Aorta (tissue), 5 donors: ENCODE measurements around the gene KLK1. TPM values are rescaled to one million over a fixed set of nuclear protein-coding genes. Genes with fewer than 3 reads are reported as not detected.

Experiments
- ATAC-seq: fragments of 200-7000 bp; cut with Tn5 transposase; one replicate; pipeline ENCODE4 v1.9.1; 2022; ENCODE audit warnings: moderate library complexity; ENCODE audit not compliant: low FRiP score
- DNase-seq, 2 donors: peaks; one replicate each; pipeline ENCODE4 v3.0.0-alpha.2; 2020
- H3K27ac ChIP-seq, 2 donors: one replicate each; pipeline ENCODE4 v1.5.1; 2013; ENCODE audit warnings: low read length in 2 of 2, mild to moderate bottlenecking in 2 of 2, moderate library complexity in 2 of 2, control low read depth in 1 of 2, inconsistent platforms in 1 of 2, low read depth in 1 of 2
- H3K27me3 ChIP-seq, 2 donors: one replicate each; pipeline ENCODE4 v1.6.1; 2013; ENCODE audit warnings: control low read depth in 1 of 2, low read length in 1 of 2, mild to moderate bottlenecking in 1 of 2, moderate library complexity in 1 of 2; ENCODE audit not compliant: insufficient read depth in 2 of 2, control insufficient read depth in 1 of 2
- H3K36me3 ChIP-seq, 2 donors: one replicate each; pipeline ENCODE4 v1.6.1; 2013; ENCODE audit warnings: control low read depth in 1 of 2, low read length in 1 of 2, mild to moderate bottlenecking in 1 of 2; ENCODE audit not compliant: insufficient read depth in 2 of 2, control insufficient read depth in 1 of 2
- H3K4me1 ChIP-seq, 2 donors: one replicate each; pipeline ENCODE4 v1.6.1; 2013; ENCODE audit warnings: low read length in 2 of 2, control low read depth in 1 of 2, mild to moderate bottlenecking in 1 of 2, moderate library complexity in 1 of 2; ENCODE audit not compliant: insufficient read depth in 2 of 2, control insufficient read depth in 1 of 2
- H3K4me3 ChIP-seq, 2 donors: one replicate each; pipeline ENCODE4 v1.5.1; 2013; ENCODE audit warnings: low read length in 2 of 2, control low read depth in 1 of 2, mild to moderate bottlenecking in 1 of 2
- H3K9me3 ChIP-seq: one replicate; pipeline ENCODE4 v1.6.1; 2013; ENCODE audit warnings: mild to moderate bottlenecking, low read length; ENCODE audit not compliant: control insufficient read depth
- WGBS, 2 donors: extraction: QIAGEN DNeasy Blood & Tissue Kit; methylation state at CpG; one replicate each; pipeline ENCODE4 v1.1.7; 2013; 5-methylcytosine and 5-hydroxymethylcytosine counted together
- intact Hi-C, 2 donors: fragments of 100-400 bp; cut with DNase I; formaldehyde crosslinking; loops; one replicate each; pipeline versions ENCODE4 v1.14.2 to v1.15.0; 2022
- polyA plus RNA-seq, 2 donors: library from polyadenylated mRNA; stranded (reverse); fragments of 200-250 nt; gene quantifications; one replicate each; pipeline ENCODE4 v1.2.3, GENCODE V29; 2013
- total RNA-seq, 2 donors: library from RNA; stranded (reverse); fragmentation: NEBNext Ultra II Directional; extraction: Animal tissue kit (Norgen Biotek cat#: 25700); gene quantifications; one replicate each; pipeline ENCODE4 v1.2.1, GENCODE V29; 2021
- donor health status: healthy with polysubstance abuse.
- donor health status: Bipolar disorder and iron deficiency.
- donor health status: DM: no; HTN: no; CAD: no.
- donor health status: DM: no; HTN: no; CAD: no.
- donor health status: DM: yes; HTN: yes; CAD: no.

Gene KLK1
- total and polyA plus RNA-seq, 4 donors, result 0.81 to 6.3 (median 2.1) TPM

DNA sequence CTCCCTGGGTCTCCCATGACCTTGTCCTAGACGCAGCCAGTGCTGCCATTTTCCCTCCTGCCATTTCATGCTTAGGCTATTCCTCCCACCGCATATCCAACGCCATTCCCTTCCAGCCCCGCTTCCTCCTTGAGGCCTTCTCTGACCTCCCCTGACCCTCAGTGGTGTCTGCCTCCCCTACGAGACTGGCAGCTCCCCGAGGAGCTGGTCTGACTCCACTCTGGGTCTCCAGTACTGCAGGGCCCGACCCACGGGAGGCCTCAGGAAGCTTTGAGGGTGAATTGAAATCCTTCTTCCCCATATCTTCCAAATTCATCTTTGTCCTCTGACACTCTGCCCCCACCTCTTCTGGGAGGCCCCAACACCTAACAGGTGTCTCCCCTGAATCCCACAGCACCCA lies 9.1 kb upstream of the KLK1 start:
- ATAC-seq, result no peak

DNA sequence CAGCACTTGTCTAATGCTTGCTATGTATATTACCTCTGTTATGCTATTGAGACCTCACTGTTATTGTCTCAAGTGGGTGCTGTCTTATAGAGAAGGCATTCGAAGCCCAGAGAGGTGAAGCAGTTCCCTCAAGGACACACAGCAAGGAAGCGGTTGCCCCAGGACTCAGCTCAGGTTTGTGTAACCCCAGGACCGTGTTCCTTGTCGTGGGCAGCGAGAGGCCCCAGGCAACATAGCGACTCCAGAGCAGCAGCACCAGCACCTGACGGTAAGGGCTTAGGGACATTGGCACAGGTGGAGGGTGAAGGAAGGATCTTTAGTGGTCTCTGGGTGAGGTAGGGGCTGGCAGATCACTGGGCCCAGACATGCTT lies 7.4 kb upstream of the KLK1 start:
- ATAC-seq, result no peak
- no peak for DNase-seq
- Histone ChIP-seq H3K27me3 (no peaks in the 10 kb centered on the region), H3K9me3 (no peaks in the 10 kb centered on the region), H3K4me1 (no peaks in the 10 kb centered on the region), H3K27ac (no peak overlapping the region), H3K4me3 (no peak overlapping the region), H3K36me3 (no peaks in the 10 kb centered on the region)
- intact Hi-C loops, result no loop called here
- WGBS, 2 donors, result 74% methylated on average over 7 of the region's 7 CpGs

More for the DNA sequence above, 9.1 kb upstream of the KLK1 start:
- intact Hi-C loops, result no loop called here
- peak in 1 of 2 donors; percentile 31 for DNase-seq
- no peaks in the 10 kb centered on the region for H3K36me3 ChIP-seq
- H3K27me3 ChIP-seq, result no peaks in the 10 kb centered on the region
- no peak overlapping the region for H3K27ac ChIP-seq
- no peaks in the 10 kb centered on the region for H3K4me1 ChIP-seq
- no peak overlapping the region for H3K4me3 ChIP-seq
- WGBS, 2 donors, result 88 to 92% methylated on average over 8 of the region's 8 CpGs
- no peaks in the 10 kb centered on the region for H3K9me3 ChIP-seq

DNA sequence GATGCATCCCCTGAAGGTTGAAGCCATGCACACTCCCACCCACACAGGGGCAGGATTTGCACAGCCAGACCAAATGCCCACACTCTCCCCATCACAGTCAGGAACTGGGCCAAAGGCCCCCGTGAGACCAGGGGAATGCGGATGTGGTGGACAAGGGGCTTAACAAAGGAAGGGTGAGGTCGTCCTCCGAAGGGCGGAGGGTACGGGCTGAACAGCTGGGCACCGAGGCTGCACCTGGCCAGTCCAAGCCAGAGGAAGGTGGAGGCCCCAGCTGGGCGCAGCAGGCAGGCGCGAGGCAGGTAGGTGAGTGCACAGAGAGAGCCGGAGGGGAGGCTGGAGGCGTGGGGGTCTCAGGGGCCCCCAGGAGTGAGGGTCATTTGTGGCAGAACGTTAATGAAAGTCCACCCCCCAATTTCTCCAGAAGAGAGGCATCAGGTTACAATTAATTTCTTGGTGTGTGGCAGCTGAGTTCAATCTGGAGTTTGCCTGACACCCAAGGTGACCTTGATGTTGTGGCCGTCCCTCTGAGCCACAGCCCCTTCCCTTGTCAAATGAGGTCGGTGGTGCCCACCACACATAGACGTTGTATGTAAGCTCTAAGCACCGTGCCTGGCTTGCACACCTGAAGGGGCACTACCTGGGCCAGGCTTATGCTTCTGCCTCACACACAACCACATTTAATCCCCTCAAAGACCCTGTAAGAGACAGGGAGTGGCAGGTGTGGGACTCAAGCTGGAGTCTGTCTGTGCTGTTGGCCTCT lies 6.9 kb upstream of the KLK1 start:
- Histone ChIP-seq H3K4me1 (no peaks in the 10 kb centered on the region), H3K9me3 (no peaks in the 10 kb centered on the region), H3K27me3 (no peaks in the 10 kb centered on the region), H3K36me3 (no peaks in the 10 kb centered on the region), H3K27ac (no peak overlapping the region), H3K4me3 (no peak overlapping the region)
- DNase-seq (peak in 1 of 2 donors; percentile 49), ATAC-seq (no peak)
- 46 to 53% methylated on average over 17 of the region's 17 CpGs for WGBS, 2 donors
- intact Hi-C loops, result no loop called here

DNA sequence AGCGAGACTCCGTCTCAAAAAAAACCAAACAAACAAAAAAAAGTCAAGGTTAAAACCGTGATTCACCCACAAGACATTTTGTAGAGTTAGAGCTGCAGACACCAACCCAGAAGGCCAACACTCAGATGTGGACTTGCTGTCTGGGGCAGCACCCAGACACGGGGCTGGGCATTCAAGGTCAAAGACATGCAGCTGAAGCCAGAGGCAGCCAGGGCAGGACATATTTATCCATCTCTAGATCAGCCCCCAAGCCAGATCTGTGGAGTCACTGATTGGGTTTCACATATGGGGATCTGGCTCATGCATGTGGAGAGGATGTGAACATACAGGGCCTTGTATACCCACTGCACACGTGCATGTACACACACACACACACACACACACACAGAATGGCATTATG lies 6.2 kb upstream of the KLK1 start:
- Histone ChIP-seq H3K27ac (no peak overlapping the region), H3K4me1 (no peaks in the 10 kb centered on the region), H3K9me3 (no peaks in the 10 kb centered on the region), H3K4me3 (no peak overlapping the region), H3K36me3 (no peaks in the 10 kb centered on the region), H3K27me3 (no peaks in the 10 kb centered on the region)
- 71 to 72% methylated on average over 5 of the region's 5 CpGs for WGBS, 2 donors
- ATAC-seq (no peak), DNase-seq (peak in 1 of 2 donors; percentile 17)
- intact Hi-C loops, result no loop called here

DNA sequence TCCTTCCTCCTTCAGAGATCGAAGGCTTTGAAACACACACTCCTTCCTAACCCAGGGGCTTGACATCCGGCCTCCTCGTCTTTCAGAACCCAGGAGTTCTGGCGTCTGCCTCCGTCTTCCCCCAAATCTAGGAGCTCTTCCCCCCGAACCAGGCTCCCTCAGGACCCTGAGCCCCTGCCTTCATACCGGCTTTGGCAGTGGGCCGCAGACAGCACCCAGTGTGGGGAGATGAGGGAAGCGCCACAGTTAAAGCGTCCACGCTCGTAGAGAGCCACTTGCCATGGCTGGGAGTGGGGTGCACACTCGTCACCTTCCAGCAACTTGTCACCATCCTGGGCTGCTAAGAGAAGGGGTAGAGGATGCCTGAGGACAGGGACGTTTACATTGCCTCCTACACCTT lies 3.9 kb upstream of the KLK1 start:
- intact Hi-C loops, result no loop called here
- WGBS, 2 donors, result 78 to 79% methylated on average over 14 of the region's 14 CpGs
- ATAC-seq, result no peak
- Histone ChIP-seq H3K36me3 (no peaks in the 10 kb centered on the region), H3K4me1 (no peaks in the 10 kb centered on the region), H3K27me3 (no peaks in the 10 kb centered on the region), H3K9me3 (no peaks in the 10 kb centered on the region), H3K27ac (no peak overlapping the region), H3K4me3 (no peak overlapping the region)
- DNase-seq, result peak in 1 of 2 donors; percentile 17

DNA sequence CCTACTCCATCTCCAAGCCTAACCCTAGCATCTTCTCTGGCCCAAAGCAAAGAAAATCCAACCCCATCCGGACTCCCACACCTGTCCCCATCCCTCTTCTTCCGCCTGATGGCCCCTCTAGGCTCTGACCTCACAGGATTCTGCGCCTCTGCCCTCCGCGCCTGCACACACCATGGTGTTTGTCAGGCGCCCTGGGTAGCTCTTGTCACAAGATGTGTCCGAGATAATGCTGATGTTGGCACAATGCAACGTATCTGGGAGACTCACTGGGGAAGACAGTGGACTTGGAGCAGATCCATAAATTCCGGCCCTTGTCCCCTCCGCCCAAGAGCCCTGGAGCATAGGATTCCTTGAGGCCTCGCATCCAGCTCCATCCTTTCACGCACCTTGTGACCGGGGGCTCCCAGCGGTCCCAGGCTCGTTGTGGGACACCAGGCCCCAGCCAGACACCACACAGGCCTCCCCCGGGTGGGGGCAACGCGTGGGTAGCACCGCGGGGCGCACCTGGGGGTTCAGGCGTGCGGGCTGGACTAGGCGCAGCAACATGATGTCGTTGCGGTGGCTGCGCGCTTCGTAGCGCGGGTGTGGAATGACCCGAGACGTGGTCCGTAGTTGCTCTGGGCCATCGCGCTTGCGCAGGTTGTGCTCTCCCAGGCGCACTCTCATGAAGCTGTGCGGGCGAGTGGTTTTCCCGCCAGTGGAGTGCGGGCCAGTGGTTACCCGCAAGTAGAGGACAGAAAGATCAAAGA lies 3.1 kb upstream of the KLK1 start:
- 76 to 81% methylated on average over 43 of the region's 43 CpGs for WGBS, 2 donors
- H3K9me3 ChIP-seq, result no peaks in the 10 kb centered on the region
- H3K27ac ChIP-seq, result no peak overlapping the region
- H3K36me3 ChIP-seq, result no peaks in the 10 kb centered on the region
- ATAC-seq (no peak), DNase-seq (peak in 1 of 2 donors; percentile 65)
- H3K27me3 ChIP-seq, result no peaks in the 10 kb centered on the region
- no peak overlapping the region for H3K4me3 ChIP-seq
- intact Hi-C loops, result no loop called here
- no peaks in the 10 kb centered on the region for H3K4me1 ChIP-seq

DNA sequence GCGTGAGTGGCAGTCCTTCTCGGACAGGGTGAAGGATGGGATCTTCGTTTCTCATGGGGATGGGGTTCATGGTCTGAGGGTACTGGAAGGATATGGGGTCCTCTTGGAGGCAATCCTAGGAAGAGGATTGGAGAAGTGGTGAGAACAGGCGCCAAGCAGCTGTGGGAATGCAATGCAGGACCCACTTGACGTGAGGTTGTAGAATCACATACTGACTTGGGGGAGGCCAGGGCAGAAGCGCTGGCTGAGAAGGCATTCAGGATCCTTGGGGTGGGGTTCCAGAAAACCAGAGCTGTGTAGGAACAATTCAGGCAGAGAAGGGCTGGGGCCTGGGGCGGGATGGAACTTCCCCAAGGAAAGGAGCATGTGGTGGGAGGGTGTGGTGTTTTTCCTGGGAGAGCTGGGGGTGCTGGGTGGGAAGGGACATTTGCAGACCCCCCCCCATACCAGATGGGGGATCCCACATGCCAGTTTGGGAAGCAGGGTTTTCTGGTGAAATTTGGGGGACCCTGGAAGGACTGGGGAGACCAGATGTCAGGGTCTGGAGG lies 852 bp downstream of the KLK1 start:
- intact Hi-C loops, result no loop called here
- Histone ChIP-seq H3K36me3 (no peaks in the 10 kb centered on the region), H3K4me3 (no peak overlapping the region), H3K9me3 (no peaks in the 10 kb centered on the region), H3K4me1 (no peaks in the 10 kb centered on the region), H3K27me3 (no peaks in the 10 kb centered on the region), H3K27ac (no peak overlapping the region)
- ATAC-seq, result no peak
- 73 to 75% methylated on average over 7 of the region's 7 CpGs for WGBS, 2 donors
- no peak for DNase-seq

DNA sequence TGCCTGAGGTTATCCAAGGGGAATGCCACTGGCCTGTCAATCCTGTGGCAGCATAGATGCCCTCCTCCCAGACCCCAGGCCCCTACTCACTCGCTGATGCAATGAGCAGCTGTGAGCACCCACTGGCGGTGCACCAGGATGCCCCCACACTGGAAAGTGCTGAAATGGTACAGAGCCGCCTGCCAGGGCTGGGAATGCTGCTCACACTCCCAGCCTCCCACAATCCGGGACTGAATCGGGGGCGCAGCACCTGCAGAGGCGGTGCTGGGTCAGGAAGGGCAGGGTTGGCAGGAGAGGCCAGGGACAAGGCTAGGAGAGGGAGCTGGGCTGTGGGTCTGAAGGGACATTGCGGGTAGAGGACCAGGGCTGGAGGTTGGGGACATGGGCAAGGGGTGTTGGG lies 2.0 kb downstream of the KLK1 start:
- no peaks in the 10 kb centered on the region for H3K4me1 ChIP-seq
- no peak for ATAC-seq
- H3K9me3 ChIP-seq, result no peaks in the 10 kb centered on the region
- 51 to 59% methylated on average over 8 of the region's 8 CpGs for WGBS, 2 donors
- intact Hi-C loops, result no loop called here
- H3K27me3 ChIP-seq, result no peaks in the 10 kb centered on the region
- H3K27ac ChIP-seq, result no peak overlapping the region
- H3K4me3 ChIP-seq, result no peak overlapping the region
- no peaks in the 10 kb centered on the region for H3K36me3 ChIP-seq
- DNase-seq, result no peak

DNA sequence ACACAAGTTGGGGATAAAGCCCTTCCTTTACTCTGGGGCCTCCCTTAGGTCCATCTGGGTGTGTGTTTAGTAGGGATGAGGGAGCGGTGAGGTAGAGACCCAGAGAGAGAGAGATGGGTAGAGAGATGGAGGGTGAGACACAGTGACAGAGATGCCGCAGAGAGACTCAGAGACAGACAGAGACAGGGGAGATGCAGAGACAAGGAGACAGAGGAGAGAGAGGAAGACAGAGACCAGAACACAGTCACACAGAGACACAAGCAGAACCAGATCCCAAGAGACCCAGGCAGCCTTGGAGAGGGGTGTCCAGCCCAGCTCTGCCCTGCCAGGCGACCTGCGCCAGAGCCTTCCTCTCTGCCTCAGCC lies 2.4 kb downstream of the KLK1 start:
- Histone ChIP-seq H3K4me1 (no peaks in the 10 kb centered on the region), H3K4me3 (no peak overlapping the region), H3K27me3 (no peaks in the 10 kb centered on the region), H3K27ac (no peak overlapping the region), H3K36me3 (no peaks in the 10 kb centered on the region), H3K9me3 (no peaks in the 10 kb centered on the region)
- WGBS, 2 donors, result 62 to 65% methylated on average over 4 of the region's 4 CpGs
- ATAC-seq, result no peak
- no peak for DNase-seq
- intact Hi-C loops, result no loop called here
